Epithelial cell of prostate (primary cell): Measurements from ENCODE around the gene OLFM3.

ENCODE experiments used
- DNase-seq: peaks from one replicate; pipeline ENCODE4 v3.0.0-alpha.2; 2011; ENCODE audit warnings: low read depth, low spot score
- H3K27ac ChIP-seq: fragments of 450-650 bp; 2 replicates; pipeline ENCODE4 v1.5.1; 2017; ENCODE audit warnings: mild to moderate bottlenecking

Gene OLFM3

DNA sequence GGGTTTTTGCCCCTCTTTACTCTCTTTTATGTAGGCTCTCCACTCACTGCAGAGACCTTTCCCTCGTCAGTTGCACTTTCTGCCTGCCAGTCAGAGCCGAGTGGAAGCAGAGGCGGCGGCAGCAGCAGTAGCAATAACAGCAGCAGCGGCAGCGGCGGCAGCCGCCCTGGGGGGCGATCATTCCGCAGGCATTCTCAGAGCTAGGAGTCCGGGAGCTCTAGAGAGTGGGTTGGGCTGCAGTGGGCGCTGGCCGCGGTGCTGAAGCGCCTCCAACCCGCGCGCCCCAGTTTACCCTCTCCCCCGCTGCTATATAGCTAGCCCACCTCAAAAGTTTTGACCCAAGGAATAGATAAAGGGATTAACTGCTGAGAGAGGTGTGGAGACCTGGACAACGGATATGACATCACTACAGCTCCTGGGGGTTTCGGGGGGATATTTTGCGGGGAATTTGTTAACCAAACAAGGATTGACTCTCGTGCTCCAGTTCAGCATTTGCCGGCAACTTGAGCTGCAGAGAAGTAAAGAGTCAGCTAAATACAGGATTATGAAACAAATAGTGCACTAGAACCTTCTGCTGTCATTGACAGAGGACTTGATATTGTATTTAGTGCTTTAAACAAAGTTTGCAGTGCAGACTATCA is at the start of gene OLFM3:
TSS of gene OLFM3 (minus strand) at position 102 of the 641 bp plus-strand sequence.
- DNase-seq, result no peak
- H3K27ac ChIP-seq, result no peak within 1 kb of the TSS

DNA sequence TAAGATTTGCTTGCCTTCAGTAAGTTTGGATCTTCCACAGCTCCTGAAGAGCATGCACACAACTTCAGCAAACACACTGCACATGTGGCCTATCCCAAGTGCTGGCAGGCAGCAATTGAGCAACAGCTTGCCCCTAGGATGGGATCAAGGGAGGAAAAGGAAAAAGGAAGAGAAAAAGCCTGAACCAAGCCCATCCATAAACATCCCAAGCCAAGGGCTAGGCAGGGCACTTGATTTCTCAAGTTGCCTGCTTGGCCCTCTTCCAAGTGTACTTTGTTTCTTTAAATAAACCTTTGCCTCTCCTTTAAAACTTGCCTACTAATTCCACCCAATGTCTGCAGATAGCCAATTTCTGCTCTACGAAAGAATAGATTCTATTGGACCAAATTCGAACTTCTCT is 49.0 kb upstream of the OLFM3 start:
- H3K27ac ChIP-seq, result no peak overlapping the region
- DNase-seq, result no peak

DNA sequence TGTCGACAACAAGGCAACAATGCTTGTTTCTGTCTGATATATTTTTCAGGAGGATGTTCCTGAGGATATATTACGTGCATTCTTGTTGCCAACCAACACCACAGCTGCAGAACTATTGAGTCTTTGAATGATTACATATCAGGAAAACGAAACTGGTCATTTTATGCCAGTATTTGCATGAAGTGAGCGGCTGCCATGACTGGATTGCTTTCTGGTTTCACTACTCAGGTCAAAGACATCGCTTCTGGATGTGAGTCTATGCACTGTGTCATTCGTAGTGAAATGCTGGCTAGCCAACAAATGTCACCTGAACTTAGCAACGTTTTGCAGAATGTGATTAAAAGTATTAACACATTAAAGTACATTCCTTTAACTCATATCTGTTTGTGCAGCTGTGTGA is 35.8 kb upstream of the OLFM3 start:
- no peak for DNase-seq
- H3K27ac ChIP-seq, result no peak overlapping the region

DNA sequence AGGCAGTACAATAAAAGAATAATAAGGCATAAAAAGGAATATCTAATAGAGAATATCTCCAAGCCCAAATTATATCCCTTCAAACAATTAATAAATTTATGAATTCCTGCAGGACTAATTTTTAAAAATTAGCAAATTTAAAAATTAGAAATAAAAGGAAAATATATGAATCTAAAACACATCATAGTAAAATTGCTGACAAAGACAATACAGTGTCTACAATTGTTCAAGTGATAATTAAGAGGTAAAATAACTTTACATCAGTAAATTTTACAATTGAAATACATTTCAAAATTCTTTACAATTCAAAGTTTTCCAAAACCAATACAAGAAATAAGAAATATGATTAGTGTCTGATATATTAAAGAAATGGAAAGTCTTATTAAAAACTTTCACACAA is 22.8 kb upstream of the OLFM3 start:
- DNase-seq, result no peak
- no peak overlapping the region for H3K27ac ChIP-seq

DNA sequence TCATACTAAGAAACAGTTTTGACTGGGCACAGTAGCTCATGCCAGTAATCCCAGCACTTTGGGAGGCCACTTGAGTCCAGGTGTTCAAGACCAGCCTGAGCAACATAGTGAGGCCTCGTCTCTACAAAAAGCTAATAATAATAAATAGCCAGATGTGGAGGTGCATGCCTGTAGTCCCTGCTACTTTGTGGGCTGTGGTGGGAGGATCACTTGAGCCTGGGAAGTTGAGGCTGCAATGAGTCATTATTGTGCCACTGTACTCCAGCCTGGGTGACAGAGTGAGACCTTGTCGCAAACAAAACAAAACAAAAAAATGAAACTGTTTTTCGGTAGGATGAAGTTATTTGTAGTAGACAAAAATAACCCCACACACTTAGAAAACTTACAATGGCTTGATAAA is 19.0 kb upstream of the OLFM3 start:
- no peak overlapping the region for H3K27ac ChIP-seq
- no peak for DNase-seq

DNA sequence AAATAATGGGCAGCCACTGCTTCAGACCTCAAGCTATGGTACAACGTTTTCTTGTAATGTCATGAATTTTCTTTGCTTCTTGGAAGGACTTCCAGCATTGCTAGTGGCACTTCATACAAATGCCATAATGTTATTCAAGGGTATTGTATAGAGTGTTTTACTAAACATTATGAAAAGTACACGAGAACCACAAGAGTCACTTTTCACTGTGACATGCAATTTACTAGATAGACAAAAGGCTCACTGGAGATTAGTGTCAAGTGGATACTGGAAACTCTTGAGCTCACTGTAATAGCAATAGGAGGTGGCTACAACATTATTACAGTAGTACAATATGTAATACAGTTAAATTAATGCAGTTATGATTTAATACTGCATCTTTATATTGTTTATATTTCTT is 5.3 kb upstream of the OLFM3 start:
- DNase-seq, result no peak
- H3K27ac ChIP-seq, result no peak overlapping the region

DNA sequence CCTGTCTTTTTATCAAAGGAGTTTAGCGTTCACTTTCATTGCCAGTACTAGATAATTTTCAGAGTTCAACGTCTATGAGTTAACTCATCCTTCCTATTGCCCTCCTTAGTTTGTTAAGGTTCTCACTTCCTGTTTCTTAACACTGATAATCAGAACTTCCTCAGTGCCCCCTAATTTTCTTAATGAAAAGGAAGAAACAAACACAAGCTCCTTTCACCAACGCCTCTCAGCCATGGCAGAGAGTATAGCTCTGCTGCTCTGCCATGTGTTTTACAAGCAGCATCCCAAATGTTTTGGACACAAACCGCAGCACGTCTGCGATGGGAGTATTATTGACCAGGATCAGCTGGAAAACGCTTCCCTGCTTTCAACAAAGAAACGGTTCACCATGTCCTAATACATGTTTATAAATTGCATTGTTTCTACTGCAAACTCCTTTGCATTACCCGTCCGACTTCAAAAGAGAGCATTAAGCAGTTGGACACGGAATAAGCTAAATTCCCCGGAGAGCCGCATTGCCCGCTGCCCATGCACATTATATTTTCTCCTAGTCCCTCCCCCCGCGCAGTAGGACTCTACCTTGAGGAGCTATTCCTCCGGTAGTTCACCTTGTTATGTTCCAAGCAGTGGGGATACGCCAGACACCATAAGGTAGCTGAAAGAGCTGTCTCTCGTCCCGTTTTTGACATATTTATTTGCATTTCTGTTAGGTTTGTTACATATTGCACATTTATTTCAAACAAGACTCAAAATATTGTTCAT is 561 bp downstream of the OLFM3 start:
- no peak overlapping the region for H3K27ac ChIP-seq
- no peak for DNase-seq

DNA sequence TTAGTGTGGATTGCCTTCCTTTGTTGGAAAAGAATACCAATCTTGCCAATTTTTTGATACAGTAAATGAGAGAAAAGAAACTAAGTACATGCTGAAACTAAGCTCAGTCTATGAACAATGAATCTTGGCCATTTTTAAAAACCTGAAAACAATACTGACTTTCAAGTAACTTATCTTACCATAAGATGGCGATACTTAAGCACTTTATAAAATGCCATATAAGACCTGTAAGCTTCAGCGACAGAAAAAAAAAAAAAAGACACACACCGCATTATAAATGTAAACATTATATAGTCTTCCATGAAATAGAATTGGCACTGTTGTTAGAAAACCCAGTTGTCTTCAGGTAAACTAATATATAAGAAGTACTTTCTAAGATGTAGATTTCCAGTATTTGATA is 3.0 kb downstream of the OLFM3 start:
- no peak for DNase-seq

DNA sequence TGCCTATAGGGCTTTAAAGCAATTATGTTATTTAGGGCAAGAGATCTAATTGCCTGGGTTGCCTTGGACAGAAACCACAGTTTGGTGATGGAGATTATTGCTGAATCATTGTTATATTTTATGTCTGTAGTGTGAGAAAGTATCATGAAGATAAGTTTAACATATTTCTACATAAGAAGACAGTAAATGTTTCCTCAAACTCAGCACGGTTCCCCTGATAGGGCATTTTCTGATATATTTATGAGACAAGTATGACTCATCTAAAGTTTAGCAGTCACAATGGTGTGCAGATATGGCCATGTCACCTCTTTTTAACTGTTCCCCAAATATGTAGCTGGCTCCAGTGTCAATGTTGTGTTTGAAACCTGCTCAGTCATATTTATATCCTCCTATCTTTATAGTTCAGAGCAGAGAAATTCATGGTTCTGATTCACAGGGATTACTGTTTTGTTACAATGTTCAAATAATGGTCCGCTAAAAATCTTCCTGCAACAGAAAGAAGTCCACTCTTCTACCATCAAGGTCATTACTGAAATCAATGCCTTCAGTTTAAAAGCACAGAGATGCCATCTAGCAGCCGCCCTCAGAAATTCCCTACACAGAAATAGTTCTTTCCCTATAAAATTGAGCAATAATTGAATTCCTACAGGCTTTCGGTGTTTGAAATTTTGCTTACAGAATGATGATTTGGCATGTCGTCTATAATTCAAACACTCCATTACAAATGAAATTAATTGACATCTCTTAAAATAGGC is 3.7 kb downstream of the OLFM3 start:
- DNase-seq, result no peak
- no peak overlapping the region for H3K27ac ChIP-seq

More for the DNA sequence above, 3.0 kb downstream of the OLFM3 start:
- H3K27ac ChIP-seq, result no peak overlapping the region

DNA sequence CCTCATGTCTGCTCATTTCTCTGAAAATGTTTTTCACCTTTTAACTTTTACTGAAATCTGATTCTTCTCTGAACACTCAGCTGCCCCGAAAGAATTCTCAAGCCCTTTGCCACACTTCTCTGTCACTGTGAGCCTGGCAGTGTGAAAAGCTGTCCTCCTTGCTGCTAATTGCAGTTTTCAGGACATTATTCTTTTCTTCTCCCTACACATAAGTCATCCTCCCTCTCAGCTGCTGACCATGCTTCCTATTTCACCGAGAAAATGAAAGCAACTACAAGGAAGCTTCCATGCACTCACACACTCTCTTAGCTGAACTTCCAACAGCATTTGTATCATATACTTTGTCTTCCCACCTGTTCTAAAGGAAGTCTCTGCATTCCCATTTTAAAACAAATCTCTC is 15.8 kb downstream of the OLFM3 start:
- no peak overlapping the region for H3K27ac ChIP-seq
- no peak for DNase-seq

DNA sequence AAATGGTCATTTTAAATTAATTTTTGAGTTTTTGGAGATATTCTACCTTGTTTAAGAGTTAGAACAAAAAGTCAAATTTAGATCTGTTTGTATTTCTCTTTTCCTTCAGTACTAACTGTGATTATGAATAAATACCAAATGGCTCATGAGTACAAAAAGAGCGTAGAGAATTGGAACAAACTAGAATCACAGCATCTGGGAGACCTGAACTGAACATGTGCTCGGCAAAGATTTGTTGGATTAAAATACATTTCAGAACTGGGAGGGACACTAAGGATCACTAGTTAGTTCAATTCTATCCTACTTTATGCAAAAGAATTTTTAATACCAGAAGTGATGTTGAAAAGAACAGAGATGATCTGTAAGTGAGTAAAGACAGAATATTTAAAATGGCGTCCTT is 19.5 kb downstream of the OLFM3 start:
- DNase-seq, result no peak
- no peak overlapping the region for H3K27ac ChIP-seq

DNA sequence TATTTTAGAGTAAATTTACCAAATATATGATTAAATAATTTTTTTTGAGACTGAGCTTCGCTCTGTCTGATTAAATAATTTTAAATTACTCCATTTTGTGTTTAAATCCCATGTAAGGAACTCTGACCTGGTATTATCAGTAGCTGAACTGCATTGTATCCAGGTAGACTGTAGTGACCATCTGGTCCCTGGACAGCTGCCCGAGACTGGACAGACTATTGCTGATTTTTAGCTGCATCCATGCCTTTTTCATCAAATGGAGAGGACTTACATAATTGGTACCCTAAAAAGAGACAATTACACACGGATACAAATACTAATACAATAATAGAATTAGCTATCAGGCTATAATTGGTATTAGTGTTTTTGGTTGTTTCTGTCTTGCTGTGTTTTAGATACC is 20.6 kb downstream of the OLFM3 start:
- no peak overlapping the region for H3K27ac ChIP-seq
- DNase-seq, result no peak

DNA sequence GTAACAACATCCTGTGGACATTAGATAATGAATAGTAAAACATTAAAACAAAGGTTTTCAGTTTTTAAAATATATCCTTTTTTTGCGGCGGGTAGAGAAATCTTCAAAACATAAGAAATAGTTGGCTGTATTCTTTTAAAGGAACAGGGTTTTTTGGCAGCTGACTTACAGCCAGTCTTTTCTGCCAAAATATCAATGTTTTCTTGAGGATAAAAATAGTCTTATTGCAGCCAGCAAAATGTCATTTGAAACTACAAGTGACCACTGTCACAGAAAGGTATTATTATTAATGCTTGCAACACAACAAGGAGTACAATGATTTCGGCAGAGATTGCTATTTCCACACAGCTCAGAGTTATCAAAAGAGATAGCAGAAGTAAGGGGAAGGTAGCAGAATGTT is 21.4 kb downstream of the OLFM3 start:
- no peak overlapping the region for H3K27ac ChIP-seq
- no peak for DNase-seq

DNA sequence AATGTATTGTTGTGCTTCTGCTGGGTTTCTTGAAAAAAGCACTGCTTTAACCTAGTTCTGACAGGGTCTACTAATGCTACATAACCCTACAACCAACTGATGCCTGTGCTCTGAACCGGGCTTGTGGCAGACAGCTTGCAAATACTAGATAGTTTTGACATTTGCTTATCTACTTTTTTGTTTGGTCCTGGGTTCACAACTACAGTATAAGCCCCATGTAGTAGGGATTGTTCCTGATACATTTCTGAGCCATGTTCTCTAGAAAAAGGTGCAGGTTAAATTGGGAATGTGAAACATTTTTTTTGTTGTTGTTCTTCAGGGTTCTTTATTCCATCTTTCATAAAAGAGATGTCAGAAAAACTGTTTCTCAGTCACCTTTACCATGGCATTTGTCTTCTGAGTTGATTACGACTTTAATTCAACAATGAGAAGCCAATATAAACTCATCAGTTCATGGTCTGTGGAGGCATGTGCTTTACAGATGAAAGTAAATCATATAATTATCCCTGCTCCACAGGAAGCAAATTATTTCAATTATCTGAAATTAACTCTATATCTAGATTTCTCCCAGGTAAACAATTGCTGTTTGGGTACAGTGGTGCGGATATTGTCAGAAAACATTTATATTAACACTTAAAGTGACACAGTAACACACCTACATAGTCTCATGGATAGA is 22.0 kb downstream of the OLFM3 start:
- no peak for DNase-seq
- no peak overlapping the region for H3K27ac ChIP-seq

DNA sequence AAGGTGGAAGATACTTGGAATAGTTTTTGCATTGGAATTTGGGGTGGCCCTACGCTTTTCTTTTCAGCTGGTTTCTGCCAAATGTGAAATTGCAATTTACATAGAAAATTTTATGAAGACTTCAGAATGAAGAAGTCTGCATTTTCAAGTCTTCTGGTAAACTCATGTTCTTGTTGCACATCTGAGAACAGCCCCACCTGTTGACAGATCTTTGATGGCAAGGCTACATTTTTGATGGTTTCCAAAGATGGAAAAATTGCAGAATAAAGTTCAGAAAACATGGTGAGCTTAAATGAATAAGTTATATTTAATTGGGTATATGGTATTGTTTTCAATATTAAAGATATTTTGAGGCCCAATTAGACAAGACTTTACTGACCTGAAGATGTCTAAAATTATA is 25.4 kb downstream of the OLFM3 start:
- no peak overlapping the region for H3K27ac ChIP-seq
- no peak for DNase-seq

DNA sequence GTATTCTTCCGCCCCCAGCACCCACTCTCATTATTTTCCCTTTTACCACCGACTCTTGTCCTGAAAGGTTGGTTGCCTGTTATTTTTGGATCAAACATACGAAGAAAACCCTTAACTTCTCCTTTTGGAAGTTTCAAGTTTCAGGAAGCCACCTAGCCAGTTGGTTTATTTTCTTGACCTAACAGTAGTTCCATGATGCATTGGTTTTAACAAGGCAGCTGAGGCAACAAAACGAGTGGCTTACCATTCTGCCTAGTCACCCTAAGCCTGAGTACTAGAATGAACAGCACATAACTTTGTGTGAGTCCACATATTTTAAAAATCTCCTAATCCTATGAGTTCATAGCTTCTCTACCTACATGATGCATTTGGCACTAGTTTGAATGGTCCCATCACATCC is 28.9 kb downstream of the OLFM3 start:
- no peak overlapping the region for H3K27ac ChIP-seq
- no peak for DNase-seq

DNA sequence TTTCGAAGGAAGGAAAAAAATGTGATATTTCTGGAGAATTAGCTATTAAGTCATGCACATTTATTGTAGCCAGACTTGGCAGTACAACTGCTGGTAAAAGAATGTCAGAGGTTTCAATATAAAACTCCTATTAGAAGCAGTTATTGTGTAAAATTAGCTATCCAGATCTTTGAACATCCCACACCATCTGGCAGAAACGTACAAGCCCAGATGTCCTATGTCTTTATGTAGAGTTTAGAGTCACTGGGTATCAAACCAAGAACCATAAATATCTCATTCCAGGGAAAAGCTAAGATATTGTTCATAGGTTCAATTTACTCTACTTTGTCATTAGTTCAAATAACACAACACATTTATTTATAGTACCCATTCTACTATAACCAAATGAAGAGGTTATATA is 31.4 kb downstream of the OLFM3 start:
- H3K27ac ChIP-seq, result no peak overlapping the region

DNA sequence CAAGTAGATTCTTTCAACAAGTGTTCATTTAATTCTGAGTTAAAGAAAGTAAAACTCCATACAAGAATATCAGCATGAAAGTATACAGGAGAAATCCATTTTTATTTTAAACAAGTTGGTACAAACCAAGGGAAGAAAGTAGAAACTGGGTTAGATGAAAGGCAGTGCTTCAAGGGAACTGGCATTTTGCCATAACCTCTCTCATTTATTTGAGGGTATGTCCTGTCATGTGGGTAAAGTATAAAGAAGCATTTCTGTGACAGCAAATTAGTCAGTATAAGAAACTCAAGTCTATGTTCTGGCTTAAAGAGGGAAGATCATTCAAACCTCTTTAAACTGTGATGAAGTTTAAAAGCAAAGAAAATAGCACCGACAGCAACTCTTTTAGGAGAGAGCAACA is 32.0 kb downstream of the OLFM3 start:
- H3K27ac ChIP-seq, result no peak overlapping the region
- no peak for DNase-seq

More for the DNA sequence above, 31.4 kb downstream of the OLFM3 start:
- no peak for DNase-seq

DNA sequence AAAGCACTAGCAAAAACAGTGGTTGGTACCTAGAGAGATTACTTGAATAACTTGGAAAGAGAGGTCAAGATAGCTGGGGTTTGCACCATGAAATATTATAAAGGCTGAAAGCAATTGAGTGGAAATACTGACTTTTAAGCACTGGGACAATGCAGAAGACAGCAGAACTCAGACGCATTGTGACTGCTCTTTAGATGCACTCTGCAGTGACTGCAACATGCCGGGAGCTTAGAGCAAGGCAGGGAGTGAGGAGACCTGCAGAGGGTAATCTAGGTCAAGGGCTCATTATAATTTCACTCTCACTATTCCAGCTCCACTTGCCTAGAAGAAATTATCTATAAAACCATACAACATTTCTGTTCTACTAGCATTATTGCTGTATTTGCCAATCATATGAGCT is 36.6 kb downstream of the OLFM3 start:
- no peak overlapping the region for H3K27ac ChIP-seq
- DNase-seq, result no peak

DNA sequence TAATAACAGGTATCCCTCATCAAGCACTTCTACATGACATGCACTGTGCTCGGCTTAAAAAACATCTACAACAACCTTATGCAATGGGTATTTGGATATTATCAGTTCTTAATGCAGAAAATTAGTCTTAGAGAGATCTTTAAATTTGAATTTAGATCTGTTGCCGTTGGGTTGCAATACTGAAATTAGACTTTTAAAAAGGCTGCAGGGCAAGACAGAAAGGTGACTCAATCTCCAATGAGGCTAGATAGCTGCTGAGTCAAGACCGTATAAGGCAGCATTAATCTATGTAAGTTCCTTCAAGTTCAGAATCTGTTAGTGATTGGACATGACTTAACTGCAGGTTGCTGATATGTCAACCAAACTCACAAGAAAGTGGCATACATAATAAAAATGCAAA is 37.3 kb downstream of the OLFM3 start:
- DNase-seq, result no peak
- H3K27ac ChIP-seq, result no peak overlapping the region

DNA sequence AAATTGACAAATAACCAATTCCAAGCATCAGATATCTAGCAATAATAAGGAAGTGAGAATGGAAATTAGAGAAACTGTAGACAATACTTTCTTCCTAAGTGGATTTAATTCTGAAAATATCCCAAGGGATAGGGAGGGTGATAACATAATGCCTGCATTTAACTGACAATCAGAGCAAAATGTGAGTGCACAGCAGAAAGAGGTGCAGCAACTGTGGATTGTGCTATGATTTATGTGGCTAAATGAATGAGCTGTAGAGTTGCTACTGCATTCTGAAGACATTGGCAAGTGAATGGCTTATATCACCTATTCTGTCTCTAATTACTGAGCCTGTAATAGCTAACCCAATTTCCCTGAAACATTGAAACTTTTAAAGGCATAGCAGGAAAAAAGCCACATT is 39.0 kb downstream of the OLFM3 start:
- DNase-seq, result no peak
- H3K27ac ChIP-seq, result no peak overlapping the region
